RPMI7951 (cell line): ENCODE results near the gene CFAP44. TPM values are rescaled to one million over a fixed set of nuclear protein-coding genes. Genes with fewer than 3 reads are reported as not detected.

Source experiments
- total RNA-seq: library from RNA; depleted of rRNA; stranded (reverse); fragments of >200 nt; shearing (Covaris generic); gene quantifications from 2 replicates; pipeline ENCODE4 v1.2.3, GENCODE V29; 2014; rRNA removed

CFAP44 gene
- total RNA-seq, 1 experiment from 2014 or later, result 1.6 TPM

Other genes starting within 250 kb of the CFAP44 start
- gene BOC, start 229.9 kb downstream of the CFAP44 start, total RNA-seq, result 9.6 and 17.3 TPM in 2 replicates
- gene SPICE1, start 73.7 kb upstream of the CFAP44 start, total RNA-seq, result 12.8 and 17.7 TPM in 2 replicates
- under 0.01 TPM in 1 of 2 replicates, not detected in the other for gene SIDT1, start 91.1 kb upstream of the CFAP44 start, total RNA-seq